Heart right ventricle (tissue), 16 donors: ENCODE results near the gene HS6ST3. TPM values are rescaled to one million over a fixed set of nuclear protein-coding genes. Genes with fewer than 3 reads are reported as not detected.

Experiments used
- ATAC-seq, 8 donors: fragments of 200-7000 bp; cut with Tn5 transposase; one replicate each; pipeline ENCODE4 v1.9.1; 2020; ENCODE audit warnings: mild to moderate bottlenecking in 8 of 8, moderate library complexity in 8 of 8, moderate number of reproducible peaks in 1 of 8
- DNase-seq, 2 donors: peaks; one replicate each; pipeline ENCODE4 v3.0.0-alpha.2; 2020
- H3K27ac ChIP-seq, 10 donors: fragments of 200-600 bp; sonication (generic) in 2 of 10; one replicate each; pipeline versions ENCODE4 v1.5.0 to v1.8.0; 2020 to 2022; ENCODE audit warnings: mild to moderate bottlenecking in 3 of 10
- H3K27me3 ChIP-seq, 7 donors: fragments of 200-600 bp; one replicate each; pipeline ENCODE4 v1.8.0; 2021 to 2022; ENCODE audit warnings: mild to moderate bottlenecking in 2 of 7
- H3K36me3 ChIP-seq, 9 donors: fragments of 200-600 bp; sonication (generic) in 1 of 9; one replicate each; pipeline versions ENCODE4 v1.5.0 to v1.8.0; 2020 to 2022; ENCODE audit warnings: mild to moderate bottlenecking in 2 of 9
- H3K4me1 ChIP-seq, 9 donors: fragments of 200-600 bp; sonication (generic) in 1 of 9; one replicate each; pipeline versions ENCODE4 v1.5.0 to v1.8.0; 2020 to 2022; ENCODE audit warnings: mild to moderate bottlenecking in 4 of 9
- H3K4me3 ChIP-seq, 10 donors: fragments of 200-600 bp; sonication (generic) in 2 of 10; one replicate each; pipeline versions ENCODE4 v1.5.0 to v1.8.0; 2020 to 2022; ENCODE audit warnings: mild to moderate bottlenecking in 7 of 10, moderate library complexity in 2 of 10
- H3K9me3 ChIP-seq, 11 donors: fragments of 200-600 bp in 10 of 11; sonication (generic) in 2 of 11; one replicate each; pipeline versions ENCODE4 v1.5.0 to v1.8.0; 2013 to 2022; ENCODE audit warnings: mild to moderate bottlenecking in 2 of 11, control low read depth in 1 of 11, moderate library complexity in 1 of 11
- WGBS, 2 donors: extraction: QIAGEN DNeasy Blood & Tissue Kit; methylation state at CpG; one replicate each; pipeline ENCODE4 v1.1.7; 2013; ENCODE audit warnings: inconsistent platforms in 1 of 2; 5-methylcytosine and 5-hydroxymethylcytosine counted together
- intact Hi-C, 10 donors: fragments of 100-400 bp; cut with DNase I; formaldehyde crosslinking; loops; one replicate each; pipeline versions ENCODE4 v1.11.1 to v1.14.2; 2022
- polyA plus RNA-seq, 2 donors: library from polyadenylated mRNA; stranded (reverse); fragments of 200-250 nt; gene quantifications; one replicate each; pipeline ENCODE4 v1.2.3, GENCODE V29; 2013
- total RNA-seq, 10 donors: library from RNA; stranded (reverse); fragmentation: NEBNext Ultra II Directional in 3 of 10; extraction: Animal tissue kit (Norgen Biotek cat#: 25700) in 3 of 10; gene quantifications; one replicate each; pipeline versions ENCODE4 v1.2.1 to v1.2.4, GENCODE V29; 2021 to 2023
- TF ChIP-seq, protein P1 (sequence below), 9 donors: fragments of 200-600 bp; sonication (generic) in 2 of 9; IDR thresholded peaks; one replicate each; pipeline versions ENCODE4 v1.5.0 to v1.8.0; 2021 to 2022; ENCODE audit warnings: antibody characterized with exemption in 9 of 9, mild to moderate bottlenecking in 5 of 9, moderate library complexity in 1 of 9
- donor health status: Arrhythmogenic right ventricular cardiomyopathy.
- donor health status: ischemic (EF 13 %, LVEDD 7.1; RV severe dilation, severe dysfunction).
- donor health status: healthy with polysubstance abuse.
- donor health status: DM: no; HTN: yes; CAD: no.
- donor health status: DM: no; HTN: no; CAD: no.
- donor health status: ischemic (EF 25% LVEDD 6.9; RV normal size, moderate dysfunction).
- donor health status: ischemic (EF 25% LVEDD 5.7; RV mildly dilated, moderate dysfunction).
- donor health status: healthy.
- donor health status: DM: yes; HTN: yes; CAD: no.
- donor health status: Ischemic cardiomyopathy.
- donor health status: ischemic (EF 35%, LVEDD 5.7; RV mildly dilated, moderate dysfunction).
- donor health status: nonischemic (EF 11% LVEDD 7.7; RV severe dilation, severe dysfunction).
- donor health status: DM: yes; HTN: yes; CAD: no.
- donor health status: PGD.
- donor health status: ischemic (EF 29% LVEDD 5.4; RV normal size, mild dysfunction).
- donor health status: nonischemic (EF 23%, LVEDD 6.1; RV moderate dilation, normal function).

Gene HS6ST3
- total and polyA plus RNA-seq, 12 donors: 0.01 to 7.6 (median 1.2) TPM

GRCh38 chr13:96161141-96161540 is 71.2 kb downstream of the HS6ST3 start:
- no peaks in the 10 kb centered on the region for H3K9me3 ChIP-seq
- TF ChIP-seq, protein P1, sequence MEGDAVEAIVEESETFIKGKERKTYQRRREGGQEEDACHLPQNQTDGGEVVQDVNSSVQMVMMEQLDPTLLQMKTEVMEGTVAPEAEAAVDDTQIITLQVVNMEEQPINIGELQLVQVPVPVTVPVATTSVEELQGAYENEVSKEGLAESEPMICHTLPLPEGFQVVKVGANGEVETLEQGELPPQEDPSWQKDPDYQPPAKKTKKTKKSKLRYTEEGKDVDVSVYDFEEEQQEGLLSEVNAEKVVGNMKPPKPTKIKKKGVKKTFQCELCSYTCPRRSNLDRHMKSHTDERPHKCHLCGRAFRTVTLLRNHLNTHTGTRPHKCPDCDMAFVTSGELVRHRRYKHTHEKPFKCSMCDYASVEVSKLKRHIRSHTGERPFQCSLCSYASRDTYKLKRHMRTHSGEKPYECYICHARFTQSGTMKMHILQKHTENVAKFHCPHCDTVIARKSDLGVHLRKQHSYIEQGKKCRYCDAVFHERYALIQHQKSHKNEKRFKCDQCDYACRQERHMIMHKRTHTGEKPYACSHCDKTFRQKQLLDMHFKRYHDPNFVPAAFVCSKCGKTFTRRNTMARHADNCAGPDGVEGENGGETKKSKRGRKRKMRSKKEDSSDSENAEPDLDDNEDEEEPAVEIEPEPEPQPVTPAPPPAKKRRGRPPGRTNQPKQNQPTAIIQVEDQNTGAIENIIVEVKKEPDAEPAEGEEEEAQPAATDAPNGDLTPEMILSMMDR (IDR thresholded peaks at IDR 0.05): no peak
- intact Hi-C loops: no loop called here
- peaks cover 0 to 7% (median 0%) of the 10 kb centered on the region in 7 donors for H3K27me3 ChIP-seq
- no peak for ATAC-seq
- 46 to 56% methylated on average over 3 of the region's 3 CpGs for WGBS, 2 donors
- H3K36me3 ChIP-seq: no peaks in the 10 kb centered on the region
- no peak overlapping the region for H3K4me3 ChIP-seq
- DNase-seq: no peak
- no peaks in the 10 kb centered on the region for H3K4me1 ChIP-seq
- no peak overlapping the region for H3K27ac ChIP-seq

DNA sequence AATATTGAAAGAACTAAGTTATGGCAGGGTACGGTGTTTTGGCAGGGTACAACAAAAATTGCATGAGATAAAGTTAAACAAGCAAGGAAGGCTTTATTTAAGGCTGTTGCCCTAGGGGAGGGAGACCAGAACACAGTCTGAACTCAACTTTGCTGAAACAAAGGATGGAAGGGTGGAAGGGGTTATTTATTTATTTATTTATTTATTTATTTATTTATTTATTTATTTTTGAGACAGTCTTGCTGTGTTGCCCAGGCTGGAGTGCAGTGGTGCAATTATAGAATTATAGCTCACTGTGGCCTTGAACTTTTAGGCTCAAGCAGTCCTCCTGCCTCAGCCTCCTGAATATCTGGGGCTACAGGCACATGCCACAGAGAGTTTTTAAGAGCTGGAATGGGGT is 75.9 kb downstream of the HS6ST3 start:
- no peak overlapping the region for H3K4me3 ChIP-seq
- no peaks in the 10 kb centered on the region for H3K9me3 ChIP-seq
- no peaks in the 10 kb centered on the region for H3K27me3 ChIP-seq
- no peaks in the 10 kb centered on the region for H3K36me3 ChIP-seq
- TF ChIP-seq, protein P1 (IDR thresholded peaks at IDR 0.05): no peak
- no peak overlapping the region for H3K27ac ChIP-seq
- WGBS, 2 donors: 92 to 100% methylated on average over 1 of the region's 1 CpG
- H3K4me1 ChIP-seq: no peaks in the 10 kb centered on the region
- DNase-seq: no peak
- ATAC-seq: no peak
- intact Hi-C loops: no loop called here

- intact Hi-C loops: no loop called here
- H3K4me1 ChIP-seq: no peaks in the 10 kb centered on the region
- H3K27me3 ChIP-seq: peaks cover 0 to 3% (median 0%) of the 10 kb centered on the region in 7 donors
- no peaks in the 10 kb centered on the region for H3K9me3 ChIP-seq
- 53 to 58% methylated on average over 1 of the region's 1 CpG for WGBS, 2 donors
- ATAC-seq (no peak), DNase-seq (no peak)
- TF ChIP-seq, protein P1 (IDR thresholded peaks at IDR 0.05): no peak
- no peak overlapping the region for H3K27ac ChIP-seq
- no peaks in the 10 kb centered on the region for H3K36me3 ChIP-seq
- H3K4me3 ChIP-seq: no peak overlapping the region
Observed at GRCh38 chr13:96172066-96172465, 82.2 kb downstream of the HS6ST3 start.

- Histone ChIP-seq H3K27ac (no peak overlapping the region), H3K27me3 (peaks cover 0 to 3% (median 0%) of the 10 kb centered on the region in 7 donors), H3K4me1 (no peaks in the 10 kb centered on the region), H3K9me3 (no peaks in the 10 kb centered on the region), H3K36me3 (no peaks in the 10 kb centered on the region), H3K4me3 (no peak overlapping the region)
- DNase-seq (no peak), ATAC-seq (no peak)
- TF ChIP-seq, protein P1 (IDR thresholded peaks at IDR 0.05): no peak
- 90 to 91% methylated on average over 1 of the region's 1 CpG for WGBS, 2 donors
- intact Hi-C loops: no loop called here
Observed at GRCh38 chr13:96178759-96179158, 88.9 kb downstream of the HS6ST3 start.
